Activated T-helper 1 cell treated with Interleukin-2 at 50 U/mL for 16 hours (primary cell): ENCODE measurements around the gene TNFAIP1.

Source experiments
- DNase-seq: peaks from one replicate; pipeline ENCODE4 v3.0.0-alpha.2; 2020; ENCODE audit warnings: low read depth

TNFAIP1 gene

GRCh38 chr17:28346199-28346580, 10.6 kb downstream of the TNFAIP1 start:
- no peak for DNase-seq

GRCh38 chr17:28346746-28347246, 11.2 kb downstream of the TNFAIP1 start:
- no peak for DNase-seq

DNA sequence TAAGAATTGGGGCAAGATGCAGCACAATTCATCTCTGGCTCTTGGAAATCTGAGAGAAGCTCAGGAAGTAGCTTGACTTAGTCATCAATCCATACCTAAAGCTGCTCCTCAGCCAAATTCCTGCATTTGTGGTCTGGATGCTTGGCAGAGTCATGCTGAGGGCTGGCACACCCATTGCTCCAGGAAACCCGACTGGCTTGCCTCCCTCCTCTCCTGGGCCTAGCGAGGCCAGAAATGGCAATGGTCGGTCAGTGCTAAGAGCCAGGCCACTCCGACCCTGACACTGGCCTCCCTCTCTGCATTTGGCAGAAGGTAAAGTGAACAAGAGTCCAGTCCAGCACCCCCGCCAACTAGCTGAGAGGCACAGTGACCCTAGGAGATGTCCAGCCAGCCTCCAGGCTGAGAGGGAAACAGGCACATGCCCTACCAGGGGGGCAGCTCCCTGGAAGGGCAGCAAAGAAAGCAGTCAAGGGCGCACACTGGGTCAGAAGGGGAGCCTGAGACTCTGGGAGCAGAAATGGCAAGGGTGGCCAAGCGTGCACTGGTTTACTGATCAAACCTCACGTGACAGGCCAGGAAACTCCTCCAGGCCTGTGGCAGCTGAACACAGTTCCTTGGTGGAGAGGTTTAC, 11.8 kb downstream of the TNFAIP1 start:
- DNase-seq, result no peak

DNA sequence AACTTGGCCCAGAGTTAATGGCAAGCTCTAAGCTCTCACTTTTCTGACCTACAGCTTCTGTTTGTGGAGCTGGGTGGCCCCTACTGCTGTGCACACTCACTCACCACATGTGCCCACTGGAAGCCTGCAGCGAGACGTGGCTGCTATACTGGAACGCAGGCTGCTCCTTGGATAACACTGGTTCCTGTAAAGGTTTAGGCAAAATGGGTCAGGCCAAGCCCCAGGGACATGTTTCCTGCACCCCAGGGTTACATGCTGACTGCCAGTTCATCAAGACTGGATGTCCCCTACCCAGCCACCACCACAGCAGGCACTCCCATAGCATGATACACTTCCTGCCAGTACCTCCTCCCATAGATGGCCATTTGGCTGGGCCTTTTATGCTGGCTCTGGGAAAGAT, 13.4 kb downstream of the TNFAIP1 start:
- no peak for DNase-seq

GRCh38 chr17:28350271-28350670, 14.7 kb downstream of the TNFAIP1 start:
- no peak for DNase-seq

GRCh38 chr17:28357061-28357900, 21.7 kb downstream of the TNFAIP1 start, which contains the start of gene POLDIP2:
Gene POLDIP2, minus strand, starts transcription at chr17:28357527. Its CDS starts 79 bp downstream, at chr17:28357448.
- DNase-seq, result peak; percentile 97

- no peak for DNase-seq
Measured at GRCh38 chr17:28357901-28358197, 22.3 kb downstream of the TNFAIP1 start.

GRCh38 chr17:28363186-28363585, 27.6 kb downstream of the TNFAIP1 start:
- no peak for DNase-seq

DNA sequence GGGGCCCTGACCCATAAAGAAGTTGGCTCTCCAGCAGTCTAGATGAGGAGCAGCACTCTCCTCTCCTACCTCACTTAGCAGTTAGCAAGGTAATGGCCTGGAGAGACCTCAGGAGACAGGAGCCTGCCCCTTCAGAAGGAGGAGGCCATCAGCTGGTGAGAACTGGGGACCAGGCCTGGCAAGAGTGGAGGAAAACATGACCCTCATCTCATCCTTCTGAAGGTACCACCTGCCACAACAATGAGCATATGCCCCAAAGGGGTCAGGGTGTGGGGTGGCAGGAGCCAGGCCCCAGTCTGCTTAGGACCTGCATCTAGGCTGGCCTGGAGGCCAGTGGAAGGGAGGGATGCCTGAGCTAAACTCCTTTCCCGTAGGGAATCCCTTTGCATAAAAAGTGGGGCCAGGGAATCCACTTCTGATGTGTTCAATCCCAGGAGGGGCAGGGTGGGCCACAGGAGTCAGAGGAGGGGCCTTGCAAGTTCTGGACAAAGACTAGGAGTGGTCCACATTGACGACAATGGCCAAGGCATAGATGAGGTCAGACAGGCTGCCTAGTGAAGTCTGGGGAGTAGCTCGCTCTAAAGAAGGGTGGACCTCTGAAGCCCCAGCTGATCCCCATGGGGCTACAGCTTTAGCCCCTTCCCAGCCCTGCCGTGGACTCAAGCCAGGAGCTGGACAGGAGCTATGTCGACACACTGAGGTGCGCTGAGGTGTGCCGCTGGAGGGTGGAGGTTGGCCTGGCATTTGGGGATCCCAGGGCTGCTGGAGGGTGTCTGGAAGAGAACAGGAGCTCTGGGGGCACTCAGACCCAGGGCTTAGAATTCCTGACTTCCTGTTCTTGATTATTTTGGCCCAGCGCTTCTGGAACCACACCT, 28.5 kb downstream of the TNFAIP1 start:
- DNase-seq, result no peak

DNA sequence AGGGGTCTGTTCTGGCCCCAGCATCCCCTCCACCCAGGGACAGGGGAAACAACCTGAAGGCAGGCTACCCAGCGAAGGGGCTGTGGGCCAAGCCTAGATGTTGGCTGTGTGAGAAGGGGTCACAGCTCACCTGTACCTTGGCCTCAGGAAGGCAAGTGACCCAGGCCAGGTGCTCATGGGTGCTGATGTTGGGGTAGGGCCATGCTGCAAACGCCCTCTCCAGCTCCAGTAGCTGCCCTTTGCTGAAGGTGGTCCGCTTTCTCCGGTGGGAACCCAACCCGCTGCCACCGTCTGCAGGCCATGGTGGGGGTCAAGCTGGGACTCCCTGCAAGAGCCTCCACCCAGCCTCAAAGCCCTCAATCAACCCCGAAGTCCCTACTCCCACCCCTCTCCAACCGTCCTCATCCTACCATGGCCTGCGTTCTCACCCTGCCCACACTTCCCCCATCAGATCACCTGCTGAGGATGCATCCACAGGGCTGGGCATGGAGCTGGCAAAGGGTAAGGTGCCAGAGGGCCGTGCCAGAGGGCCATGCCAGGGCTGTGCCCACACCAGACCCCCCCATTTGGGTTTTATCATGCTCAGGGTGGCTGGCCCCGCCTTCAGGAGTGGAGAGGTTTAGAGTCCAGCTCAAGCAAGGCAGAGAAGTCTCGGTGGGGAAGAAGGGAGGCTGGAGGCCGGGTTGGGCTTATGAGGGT, 29.3 kb downstream of the TNFAIP1 start, which contains the start of gene SEBOX:
Gene SEBOX (minus strand): TSS at position 535 of the 699 bp plus-strand sequence. CDS start 48 bp downstream, at position 487.
- DNase-seq, result no peak

- DNase-seq, result no peak
Measured at GRCh38 chr17:28365487-28365886, 29.9 kb downstream of the TNFAIP1 start.

- no peak for DNase-seq
Measured at GRCh38 chr17:28366605-28367004, 31.0 kb downstream of the TNFAIP1 start.

- DNase-seq, result no peak
Measured at GRCh38 chr17:28367641-28368305, 32.2 kb downstream of the TNFAIP1 start.

GRCh38 chr17:28368306-28368831, 32.8 kb downstream of the TNFAIP1 start:
- DNase-seq, result no peak

DNA sequence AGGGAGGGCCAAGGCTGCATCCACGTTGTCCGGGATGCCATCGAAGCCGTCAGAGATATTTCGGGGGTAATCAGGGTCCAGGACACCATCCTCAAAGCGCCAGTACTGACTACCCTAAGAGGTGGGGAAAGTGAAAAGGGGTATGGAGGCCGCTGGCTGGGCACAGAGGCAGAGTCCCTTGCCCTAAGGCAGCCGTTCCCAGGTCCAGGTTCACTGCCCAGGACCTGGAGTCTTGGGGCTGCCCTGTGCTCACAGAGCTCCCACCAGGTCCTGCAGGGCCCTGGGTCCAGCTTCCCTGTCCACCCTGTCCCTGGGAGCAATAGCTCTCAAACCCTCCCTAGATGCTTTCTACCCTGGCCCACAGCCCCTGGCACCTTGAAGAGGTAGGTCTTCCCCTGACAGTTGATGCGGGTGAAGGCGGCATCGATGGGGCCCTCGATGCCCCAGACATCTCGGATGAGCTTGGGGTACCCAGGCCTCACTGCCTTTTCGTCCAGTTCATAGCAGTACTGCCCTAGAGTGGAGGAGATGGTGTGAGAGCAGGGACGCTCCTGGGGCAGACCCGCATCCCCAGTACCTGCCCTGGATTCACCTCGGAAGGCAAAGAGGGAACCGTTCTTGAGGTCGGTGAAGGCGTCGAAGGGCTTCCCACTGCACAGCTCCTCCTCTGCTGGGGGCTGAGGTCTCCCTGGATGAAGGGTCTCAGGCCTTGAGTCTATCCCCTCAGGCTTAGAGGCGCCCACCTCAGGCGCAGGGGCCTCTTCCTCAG, 33.5 kb downstream of the TNFAIP1 start:
- DNase-seq, result no peak

DNA sequence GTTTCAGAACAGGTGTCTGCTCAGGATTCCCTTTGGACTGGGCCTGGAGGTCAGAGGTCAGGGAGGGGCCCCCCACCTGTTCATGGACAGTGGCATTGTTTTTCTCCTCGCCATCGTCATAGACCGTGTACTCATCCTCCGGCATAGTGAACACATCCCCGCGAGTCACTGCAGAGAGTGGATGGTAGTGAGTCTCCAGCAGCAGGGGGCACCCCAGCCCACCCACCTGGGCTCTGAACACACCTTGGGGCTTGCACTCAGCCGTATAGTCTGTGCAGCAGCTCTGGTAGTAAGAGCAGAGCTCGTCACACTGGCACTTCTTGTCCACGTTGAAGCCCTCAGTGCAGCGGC, 34.1 kb downstream of the TNFAIP1 start:
- no peak for DNase-seq

GRCh38 chr17:28370035-28370743, 34.6 kb downstream of the TNFAIP1 start, which contains the start of gene VTN:
Gene VTN, minus strand, starts transcription at chr17:28370307. Its CDS starts 104 bp downstream, at chr17:28370203.
- DNase-seq, result no peak

- no peak for DNase-seq
Measured at GRCh38 chr17:28370744-28371103, 35.2 kb downstream of the TNFAIP1 start.
